ENCODE measurements around the gene COPRS. TPM values are rescaled to one million over a fixed set of nuclear protein-coding genes. Genes with fewer than 3 reads are reported as not detected.

Gene COPRS
- total RNA-seq, 2 donors from 2014 or later: 67.8 to 73.9 TPM

DNA sequence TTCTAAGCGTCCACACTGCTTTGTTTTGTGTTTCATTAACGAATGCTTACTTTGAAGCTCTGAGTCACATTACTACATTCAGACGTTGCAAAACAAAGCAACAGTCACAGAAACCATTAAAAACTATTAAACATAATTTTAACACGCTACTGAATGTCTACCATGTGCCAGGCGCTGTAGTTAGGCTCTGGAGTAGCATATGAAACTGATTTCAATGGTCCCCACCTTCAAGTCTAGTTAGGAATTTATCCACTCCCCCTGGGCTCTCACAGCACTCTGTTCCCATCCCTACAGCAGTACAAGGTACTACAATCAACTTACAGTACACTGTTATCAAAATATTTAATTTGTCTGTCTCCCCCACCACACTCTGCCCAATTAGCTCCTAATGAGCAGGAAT lies 41.8 kb upstream of the COPRS start:
- Histone ChIP-seq H3K27me3 (no peaks in the 10 kb centered on the region), H3K27ac (peak overlapping the region; percentile 50 to 64), H3K36me3 (peaks cover 32% of the 10 kb centered on the region), H3K9me3 (no peaks in the 10 kb centered on the region), H3K4me3 (peak overlapping the region; percentile 85 to 88), H3K4me1 (peaks cover 0 to 15% of the 10 kb centered on the region in 2 donors)
- DNase-seq (ENCODE audit: low spot score): no peak
- TF ChIP-seq CTCF (IDR thresholded peaks at IDR 0.05): no peak

DNA sequence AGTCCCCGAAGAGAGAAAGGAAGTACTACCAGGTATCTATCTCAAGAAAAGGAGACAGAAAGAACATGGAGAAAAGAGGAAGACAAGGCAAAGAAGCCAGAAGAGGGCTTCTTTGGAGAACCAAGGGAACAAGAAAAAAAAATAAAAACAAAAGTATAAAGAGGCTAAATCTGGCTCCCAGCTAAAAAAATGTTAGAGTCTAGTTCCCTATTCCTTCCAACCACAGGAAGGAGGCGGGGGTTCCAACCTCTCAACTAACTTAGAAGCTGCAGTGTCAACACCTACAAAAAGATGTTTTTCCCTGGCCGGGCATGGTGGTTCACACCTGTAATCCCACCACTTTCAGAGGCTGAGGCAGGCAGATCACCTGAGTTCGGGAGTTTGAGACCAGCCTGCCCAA lies 29.1 kb upstream of the COPRS start:
- Histone ChIP-seq H3K4me1 (no peaks in the 10 kb centered on the region), H3K9me3 (no peaks in the 10 kb centered on the region), H3K36me3 (peaks cover 83% of the 10 kb centered on the region), H3K27me3 (no peaks in the 10 kb centered on the region), H3K27ac (no peak overlapping the region), H3K4me3 (no peak overlapping the region)
- no peak for DNase-seq (ENCODE audit: low spot score)
- no peak for TF ChIP-seq CTCF (IDR thresholded peaks at IDR 0.05)

DNA sequence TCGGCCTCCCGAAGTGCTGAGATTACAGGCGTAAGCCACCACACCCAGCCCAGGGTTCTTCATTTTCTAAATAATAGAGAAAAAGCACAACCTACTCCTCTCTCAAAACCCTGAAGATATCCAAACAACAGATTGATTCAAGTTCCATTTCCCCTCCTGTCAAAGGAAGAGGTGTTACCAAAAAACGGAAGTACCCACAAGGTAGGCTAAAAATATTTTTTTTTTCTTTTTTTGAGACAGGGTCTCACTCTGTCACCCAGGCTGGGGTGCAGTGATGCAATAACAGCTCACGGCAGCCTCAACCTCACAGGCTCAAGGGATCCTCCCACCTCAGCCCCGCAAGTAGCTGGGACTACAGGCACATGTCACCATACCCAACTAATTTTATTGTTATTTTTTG lies 23.5 kb upstream of the COPRS start:
- no peaks in the 10 kb centered on the region for H3K9me3 ChIP-seq
- H3K27me3 ChIP-seq: no peaks in the 10 kb centered on the region
- DNase-seq (ENCODE audit: low spot score): no peak
- TF ChIP-seq CTCF (IDR thresholded peaks at IDR 0.05): no peak
- no peaks in the 10 kb centered on the region for H3K4me1 ChIP-seq
- H3K27ac ChIP-seq: no peak overlapping the region
- no peak overlapping the region for H3K4me3 ChIP-seq
- H3K36me3 ChIP-seq: peaks cover 82% of the 10 kb centered on the region

DNA sequence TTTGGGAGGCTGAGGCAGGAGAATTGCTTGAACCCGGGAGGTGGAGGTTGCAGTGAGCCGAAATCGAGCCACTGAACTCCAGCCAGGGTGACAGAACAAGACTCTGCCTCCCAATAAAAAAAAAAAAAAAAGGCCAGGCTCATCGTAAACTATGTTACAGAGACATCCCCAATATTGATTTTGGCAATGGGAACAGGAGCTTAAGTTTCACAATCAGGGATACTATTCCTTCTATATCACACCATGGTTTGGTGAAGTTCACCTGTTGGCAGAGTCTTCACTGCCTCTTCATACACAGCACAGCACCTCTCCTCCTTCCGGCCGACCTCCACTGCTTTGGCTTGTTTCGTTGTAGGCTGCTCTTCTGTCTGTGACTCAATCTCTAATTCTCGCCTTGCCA lies 21.3 kb upstream of the COPRS start:
- Histone ChIP-seq H3K27me3 (no peaks in the 10 kb centered on the region), H3K27ac (no peak overlapping the region), H3K36me3 (peaks cover 72% of the 10 kb centered on the region), H3K9me3 (no peaks in the 10 kb centered on the region), H3K4me1 (no peaks in the 10 kb centered on the region), H3K4me3 (no peak overlapping the region)
- no peak for DNase-seq (ENCODE audit: low spot score)
- no peak for TF ChIP-seq CTCF (IDR thresholded peaks at IDR 0.05)

DNA sequence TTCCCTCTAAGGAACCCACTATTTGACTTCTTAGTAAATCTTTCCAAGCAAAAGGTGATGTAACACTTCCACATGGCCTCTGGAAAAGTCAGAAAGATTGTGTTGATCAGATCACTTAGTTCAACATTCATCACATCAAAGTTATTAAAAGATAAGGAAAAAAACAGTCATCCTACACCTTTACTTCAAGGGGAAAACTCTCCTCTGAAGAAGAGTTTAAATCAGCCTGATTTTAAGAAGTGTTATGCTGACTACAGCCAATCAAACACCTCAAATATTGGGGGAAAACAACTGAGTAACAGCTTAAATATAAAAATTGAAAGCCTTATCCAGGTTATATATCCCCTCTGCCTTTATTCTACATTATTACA lies 19.6 kb upstream of the COPRS start:
- no peak for DNase-seq (ENCODE audit: low spot score)
- no peaks in the 10 kb centered on the region for H3K27me3 ChIP-seq
- TF ChIP-seq CTCF (IDR thresholded peaks at IDR 0.05): no peak
- H3K27ac ChIP-seq: no peak overlapping the region
- H3K9me3 ChIP-seq: no peaks in the 10 kb centered on the region
- H3K4me1 ChIP-seq: no peaks in the 10 kb centered on the region
- peaks cover 70% of the 10 kb centered on the region for H3K36me3 ChIP-seq
- no peak overlapping the region for H3K4me3 ChIP-seq

- peaks cover 71% of the 10 kb centered on the region for H3K36me3 ChIP-seq
- TF ChIP-seq CTCF (IDR thresholded peaks at IDR 0.05): no peak
- H3K4me3 ChIP-seq: no peak overlapping the region
- H3K9me3 ChIP-seq: no peaks in the 10 kb centered on the region
- H3K27ac ChIP-seq: no peak overlapping the region
- no peaks in the 10 kb centered on the region for H3K4me1 ChIP-seq
- no peak for DNase-seq (ENCODE audit: low spot score)
- no peaks in the 10 kb centered on the region for H3K27me3 ChIP-seq
These were observed 19.1 kb upstream of the COPRS start for GRCh38 chr17:31877911-31878702.
